HUES6 (cell line): ENCODE results near the gene DMRT2.

Experiments used
- H3K27ac ChIP-seq: 2 replicates; pipeline ENCODE4 v1.7.0; 2013; ENCODE audit warnings: low read depth, mild to moderate bottlenecking, low read length, inconsistent platforms
- H3K27me3 ChIP-seq: 2 replicates; pipeline ENCODE4 v1.6.1; 2013; ENCODE audit warnings: low read length; ENCODE audit not compliant: control insufficient read depth, insufficient read depth
- H3K36me3 ChIP-seq: 2 replicates; pipeline ENCODE4 v1.6.1; 2013; ENCODE audit warnings: low read length; ENCODE audit not compliant: control insufficient read depth, insufficient read depth
- H3K4me1 ChIP-seq: 2 replicates; pipeline ENCODE4 v1.6.1; 2013; ENCODE audit warnings: low read length; ENCODE audit not compliant: control insufficient read depth, insufficient read depth
- H3K4me3 ChIP-seq: 2 replicates; pipeline ENCODE4 v1.5.1; 2013; ENCODE audit warnings: low read depth, low read length
- H3K9ac ChIP-seq: one replicate; pipeline ENCODE4 v1.6.1; 2013; ENCODE audit warnings: mild to moderate bottlenecking, low read length
- H3K9me3 ChIP-seq: 2 replicates; pipeline ENCODE4 v1.6.1; 2013; ENCODE audit warnings: low read depth, low read length; ENCODE audit not compliant: control insufficient read depth, insufficient read depth

The DMRT2 gene

GRCh38 chr9:1057910-1058309 is 7.8 kb downstream of the DMRT2 start:
- peaks cover 49% of the 10 kb centered on the region for H3K27me3 ChIP-seq
- no peaks in the 10 kb centered on the region for H3K9me3 ChIP-seq
- H3K36me3 ChIP-seq, result no peaks in the 10 kb centered on the region
- no peak overlapping the region for H3K9ac ChIP-seq
- no peaks in the 10 kb centered on the region for H3K4me1 ChIP-seq
- H3K4me3 ChIP-seq, result no peak overlapping the region
- H3K27ac ChIP-seq, result no peak overlapping the region

DNA sequence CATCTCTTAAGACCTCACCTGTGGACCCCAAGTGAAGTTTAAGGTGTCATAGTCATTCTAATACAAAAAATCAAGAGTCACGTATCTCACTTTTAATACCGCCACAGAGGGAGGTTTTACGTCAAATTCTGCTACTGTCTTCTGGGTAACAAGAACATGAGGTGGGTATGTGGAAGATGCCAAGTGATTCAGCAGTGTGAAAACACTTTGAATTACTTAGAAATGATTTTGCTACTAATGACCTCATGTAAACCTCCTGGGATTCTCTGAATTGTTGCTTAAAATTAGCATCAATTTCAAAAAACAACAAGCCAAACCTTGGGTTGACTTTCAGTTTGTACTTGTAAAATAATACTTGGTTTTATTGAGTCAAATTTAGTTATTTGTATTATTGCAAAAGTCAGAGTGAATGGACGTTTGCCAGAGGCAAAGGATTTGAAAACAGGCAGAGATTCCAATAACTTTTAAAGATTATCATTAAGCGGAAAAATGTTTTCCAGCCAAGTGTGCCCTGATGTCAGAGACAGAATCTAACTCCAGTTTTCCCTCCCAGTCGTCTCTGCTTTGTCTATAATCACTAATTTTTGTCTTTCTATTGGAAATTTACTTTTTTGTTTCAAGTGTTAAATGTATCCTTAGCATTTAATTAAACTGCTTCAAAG is 8.8 kb downstream of the DMRT2 start:
- Histone ChIP-seq H3K27ac (no peak overlapping the region), H3K4me1 (no peaks in the 10 kb centered on the region), H3K36me3 (no peaks in the 10 kb centered on the region), H3K27me3 (peaks cover 39% of the 10 kb centered on the region), H3K9me3 (no peaks in the 10 kb centered on the region), H3K4me3 (no peak overlapping the region), H3K9ac (no peak overlapping the region)

DNA sequence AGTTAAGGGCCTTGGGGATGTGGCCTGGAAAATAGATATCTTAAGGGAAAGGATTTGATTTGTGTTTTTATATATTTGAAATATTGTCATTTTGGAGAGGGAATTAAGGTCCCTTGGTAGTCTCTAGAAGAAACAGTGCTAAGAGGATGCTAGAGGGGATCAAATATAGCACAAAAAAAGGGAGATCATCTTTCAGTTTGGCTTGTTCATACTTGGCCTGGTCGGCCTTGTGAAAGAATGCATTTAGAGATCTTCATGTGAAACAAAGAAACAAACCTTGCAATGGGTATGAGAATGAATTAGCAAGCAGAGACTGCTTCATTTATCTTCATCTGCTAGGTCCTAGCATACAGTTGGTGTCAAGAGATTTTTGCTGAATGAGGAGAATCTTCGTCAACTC is 15.0 kb downstream of the DMRT2 start:
- Histone ChIP-seq H3K27me3 (no peaks in the 10 kb centered on the region), H3K4me1 (no peaks in the 10 kb centered on the region), H3K9ac (no peak overlapping the region), H3K9me3 (no peaks in the 10 kb centered on the region; the same call in 1 of the 2 replicates), H3K27ac (no peak overlapping the region), H3K36me3 (no peaks in the 10 kb centered on the region), H3K4me3 (no peak overlapping the region)

DNA sequence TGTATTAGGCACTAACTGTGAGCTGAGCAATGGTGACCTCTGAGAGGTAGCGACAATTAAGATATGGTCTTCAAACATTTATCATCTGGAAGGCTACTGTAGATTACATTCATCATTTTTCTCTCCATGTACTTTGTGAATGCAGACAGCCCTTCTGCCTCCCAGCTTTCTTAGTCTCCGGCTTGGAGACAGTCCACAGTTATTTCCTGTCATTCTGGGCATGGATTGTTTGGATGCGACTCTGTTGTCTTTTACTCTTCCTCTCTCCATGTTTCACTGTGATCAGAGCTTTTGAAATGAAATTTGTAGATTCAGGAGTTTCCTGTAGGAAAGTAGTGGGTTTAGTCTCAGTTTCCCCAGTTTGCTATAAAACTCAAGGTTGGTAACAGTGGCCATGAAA is 20.5 kb downstream of the DMRT2 start:
- Histone ChIP-seq H3K9me3 (peaks cover 4% of the 10 kb centered on the region; the same call in 1 of the 2 replicates), H3K27me3 (no peaks in the 10 kb centered on the region), H3K4me1 (no peaks in the 10 kb centered on the region; the same call in 1 of the 2 replicates), H3K4me3 (no peak overlapping the region), H3K9ac (no peak overlapping the region), H3K36me3 (no peaks in the 10 kb centered on the region), H3K27ac (no peak overlapping the region)

GRCh38 chr9:1071730-1072129 is 21.6 kb downstream of the DMRT2 start:
- Histone ChIP-seq H3K36me3 (no peaks in the 10 kb centered on the region), H3K27ac (no peak overlapping the region), H3K4me1 (no peaks in the 10 kb centered on the region; the same call in 1 of the 2 replicates), H3K4me3 (no peak overlapping the region), H3K27me3 (no peaks in the 10 kb centered on the region), H3K9ac (no peak overlapping the region), H3K9me3 (peaks cover 4% of the 10 kb centered on the region; the same call in 1 of the 2 replicates)

DNA sequence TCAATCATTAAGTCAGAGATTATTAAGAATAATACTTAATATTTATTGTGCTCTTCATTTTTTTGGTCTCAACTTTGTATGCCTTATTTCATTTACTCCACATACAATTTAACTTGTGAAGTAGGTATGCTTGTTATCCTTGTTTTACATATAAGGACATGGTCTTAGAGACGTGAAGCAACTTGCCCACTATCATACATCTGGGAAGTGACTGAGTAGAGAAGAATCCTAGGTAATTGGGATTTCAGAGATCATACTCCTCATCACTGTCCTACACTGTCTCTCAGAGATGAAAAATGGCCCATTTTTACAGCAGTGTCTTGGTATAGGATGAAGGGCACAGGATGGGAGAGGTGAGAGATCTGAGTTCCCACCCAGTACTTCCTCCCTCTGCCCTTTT is 23.3 kb downstream of the DMRT2 start:
- Histone ChIP-seq H3K36me3 (no peaks in the 10 kb centered on the region), H3K4me3 (no peak overlapping the region), H3K27me3 (peaks cover 4% of the 10 kb centered on the region; the same call in 1 of the 2 replicates), H3K9ac (no peak overlapping the region), H3K9me3 (peaks cover 4% of the 10 kb centered on the region; the same call in 1 of the 2 replicates), H3K4me1 (no peaks in the 10 kb centered on the region; the same call in 1 of the 2 replicates), H3K27ac (no peak overlapping the region)

- Histone ChIP-seq H3K27me3 (peaks cover 18% of the 10 kb centered on the region), H3K27ac (no peak overlapping the region), H3K4me1 (no peaks in the 10 kb centered on the region), H3K36me3 (no peaks in the 10 kb centered on the region), H3K9ac (no peak overlapping the region), H3K9me3 (no peaks in the 10 kb centered on the region), H3K4me3 (no peak overlapping the region)
Measured at GRCh38 chr9:1077616-1078015, 27.5 kb downstream of the DMRT2 start.

DNA sequence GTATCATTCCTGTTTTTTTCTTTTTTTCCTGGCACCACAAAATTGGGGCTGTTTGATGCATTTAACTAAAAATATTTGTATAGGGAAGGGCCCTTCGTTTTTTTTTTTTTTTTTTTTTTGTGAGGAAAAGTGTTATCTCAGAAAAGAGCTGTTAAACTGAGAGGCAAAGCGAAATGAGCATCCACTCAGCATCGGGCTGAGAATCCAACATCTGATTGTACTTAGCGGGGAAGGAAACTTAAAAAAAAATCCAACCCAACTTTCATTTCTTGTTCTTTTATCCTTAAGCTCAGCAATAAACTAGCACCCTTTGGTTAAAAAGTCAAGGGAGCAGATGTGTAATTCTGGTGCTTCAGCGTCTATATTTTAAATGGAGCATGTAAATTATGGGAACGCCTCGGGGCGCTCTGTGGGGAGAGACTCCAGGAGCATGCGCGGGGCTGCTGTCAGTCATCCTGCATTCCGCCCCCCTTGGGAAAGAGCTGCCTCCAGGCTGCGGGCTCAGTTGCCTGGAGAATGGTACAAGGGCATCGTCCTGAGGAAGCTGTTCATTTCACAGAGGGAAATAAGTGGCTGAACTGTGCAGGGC is 33.3 kb downstream of the DMRT2 start:
- H3K9me3 ChIP-seq, result no peaks in the 10 kb centered on the region
- H3K4me3 ChIP-seq, result peak overlapping the region; percentile 36

DNA sequence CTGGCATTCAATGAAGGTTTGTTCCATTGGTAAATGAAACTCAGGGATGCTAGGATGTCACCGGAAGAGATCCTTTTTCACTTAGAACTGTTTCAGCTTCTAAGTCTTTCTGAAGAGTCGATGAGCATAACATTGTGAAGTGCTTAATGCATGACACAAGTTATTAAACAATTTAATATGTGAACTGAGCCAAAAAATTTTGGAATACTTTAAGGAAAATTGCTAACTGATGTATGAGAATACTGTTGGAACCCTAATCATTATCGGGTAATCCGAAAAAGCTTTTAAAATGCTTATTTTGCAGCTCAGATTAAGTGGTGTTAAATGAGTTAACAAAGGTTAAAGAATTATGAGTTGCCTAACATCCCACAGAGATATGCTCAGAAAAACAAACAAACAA is 34.9 kb downstream of the DMRT2 start:
- H3K9ac ChIP-seq, result no peak overlapping the region
- peaks cover 20% of the 10 kb centered on the region for H3K27me3 ChIP-seq
- H3K4me1 ChIP-seq, result peaks cover 3% of the 10 kb centered on the region; the same call in 1 of the 2 replicates
- no peak overlapping the region for H3K4me3 ChIP-seq
- H3K27ac ChIP-seq, result no peak overlapping the region
- no peaks in the 10 kb centered on the region for H3K9me3 ChIP-seq
- H3K36me3 ChIP-seq, result no peaks in the 10 kb centered on the region

More for the DNA sequence above, 33.3 kb downstream of the DMRT2 start:
- Histone ChIP-seq H3K27ac (no peak overlapping the region), H3K27me3 (peaks cover 25% of the 10 kb centered on the region), H3K36me3 (no peaks in the 10 kb centered on the region), H3K4me1 (peaks cover 3% of the 10 kb centered on the region; the same call in 1 of the 2 replicates), H3K9ac (no peak overlapping the region)

- Histone ChIP-seq H3K27me3 (peaks cover 16% of the 10 kb centered on the region), H3K27ac (no peak overlapping the region), H3K36me3 (no peaks in the 10 kb centered on the region), H3K9me3 (no peaks in the 10 kb centered on the region), H3K4me1 (peaks cover 3% of the 10 kb centered on the region; the same call in 1 of the 2 replicates), H3K4me3 (no peak overlapping the region), H3K9ac (no peak overlapping the region)
Measured at GRCh38 chr9:1086517-1086916, 36.4 kb downstream of the DMRT2 start.

- no peak overlapping the region for H3K27ac ChIP-seq
- peaks cover 13% of the 10 kb centered on the region for H3K27me3 ChIP-seq
- H3K36me3 ChIP-seq, result no peaks in the 10 kb centered on the region
- H3K9ac ChIP-seq, result no peak overlapping the region
- H3K9me3 ChIP-seq, result no peaks in the 10 kb centered on the region
- H3K4me3 ChIP-seq, result no peak overlapping the region
- peaks cover 3% of the 10 kb centered on the region; the same call in 1 of the 2 replicates for H3K4me1 ChIP-seq
Measured at GRCh38 chr9:1087120-1087881, 37.1 kb downstream of the DMRT2 start.
